Measurements from ENCODE around the gene RIMS4. TPM values are rescaled to one million over a fixed set of nuclear protein-coding genes. Genes with fewer than 3 reads are reported as not detected.

Gene RIMS4
- total RNA-seq, 1 experiment from 2014 or later = 16.3 TPM

DNA sequence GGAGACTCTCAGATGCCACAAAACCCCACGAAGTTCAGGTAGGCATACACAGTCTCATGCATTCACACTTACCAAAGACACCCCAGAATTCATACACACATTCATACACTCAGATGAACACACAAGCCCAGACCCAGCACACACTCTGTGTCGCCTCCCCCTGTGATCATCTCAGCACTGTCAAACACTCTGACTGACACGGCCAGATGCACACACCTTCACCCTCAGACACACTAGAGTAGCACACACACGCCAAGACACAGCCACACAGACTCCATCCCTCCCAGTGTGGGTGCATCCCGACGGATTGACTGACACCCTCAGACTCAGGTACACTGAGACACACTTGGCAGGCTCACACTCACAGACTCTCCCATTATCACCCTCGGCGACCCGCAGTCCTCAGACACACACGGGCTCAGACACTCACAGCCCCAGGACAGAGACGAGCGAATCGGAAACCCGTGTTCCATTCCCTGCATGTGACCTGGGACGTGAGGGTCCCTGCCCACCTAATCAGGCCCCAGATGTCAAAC, 872 bp upstream of the RIMS4 start:
- no peaks in the 10 kb centered on the region; the same call in 1 of the 2 replicates for H3K4me1 ChIP-seq (ENCODE audit: insufficient read depth, low read length)
- H2BK20ac ChIP-seq (ENCODE audit: low read depth, low read length, poor library complexity, severe bottlenecking) = no peak overlapping the region
- Mint-ChIP-seq H3K4me1 (peaks cover 15 to 42% of the 10 kb centered on the region in 2 experiments), H3K27me3 (ENCODE audit: low read depth) (peaks cover 67% of the 10 kb centered on the region), H3K9me3 (peaks cover 0 to 3% of the 10 kb centered on the region in 2 experiments; a peak in 2 of 5 replicates), H3K4me3 (peak overlapping the region; percentile 47 to 80), H3K27ac (no peak overlapping the region), H3K36me3 (ENCODE audit: insufficient read depth in 1 of 3, low read depth in 3 of 3) (no peaks in the 10 kb centered on the region; a peak in 1 of 7 replicates)
- no peak overlapping the region for H3K56ac ChIP-seq (ENCODE audit: insufficient read length, low read depth, low read length)
- no peak overlapping the region for H2AFZ ChIP-seq (ENCODE audit: low read length)
- no peak overlapping the region for H3T11ph ChIP-seq (ENCODE audit: low read length)
- H2BK15ac ChIP-seq (ENCODE audit: low read depth, low read length) = no peak overlapping the region
- H3K14ac ChIP-seq (ENCODE audit: insufficient read depth, low read length) = no peak overlapping the region
- no peaks in the 10 kb centered on the region for H3K9me3 ChIP-seq (ENCODE audit: control insufficient read depth, low read depth, low read length)
- no peak overlapping the region for H4K8ac ChIP-seq (replicated peaks; ENCODE audit: insufficient read length, low read depth, low read length)
- no peaks in the 10 kb centered on the region for H3K79me1 ChIP-seq (ENCODE audit: insufficient read depth, low read depth, low read length, poor library complexity, severe bottlenecking)
- DNase-seq = no peak
- H3K27me3 ChIP-seq (ENCODE audit: insufficient read depth, low read length) = peaks cover 19% of the 10 kb centered on the region
- H2AK5ac ChIP-seq (ENCODE audit: insufficient read length, low read length) = no peak overlapping the region
- no peak overlapping the region for H2BK12ac ChIP-seq (ENCODE audit: insufficient read length, low read depth, low read length)
- H4K20me1 ChIP-seq (ENCODE audit: control insufficient read depth, insufficient read depth, insufficient read length) = no peaks in the 10 kb centered on the region
- TF ChIP-seq, protein P1, sequence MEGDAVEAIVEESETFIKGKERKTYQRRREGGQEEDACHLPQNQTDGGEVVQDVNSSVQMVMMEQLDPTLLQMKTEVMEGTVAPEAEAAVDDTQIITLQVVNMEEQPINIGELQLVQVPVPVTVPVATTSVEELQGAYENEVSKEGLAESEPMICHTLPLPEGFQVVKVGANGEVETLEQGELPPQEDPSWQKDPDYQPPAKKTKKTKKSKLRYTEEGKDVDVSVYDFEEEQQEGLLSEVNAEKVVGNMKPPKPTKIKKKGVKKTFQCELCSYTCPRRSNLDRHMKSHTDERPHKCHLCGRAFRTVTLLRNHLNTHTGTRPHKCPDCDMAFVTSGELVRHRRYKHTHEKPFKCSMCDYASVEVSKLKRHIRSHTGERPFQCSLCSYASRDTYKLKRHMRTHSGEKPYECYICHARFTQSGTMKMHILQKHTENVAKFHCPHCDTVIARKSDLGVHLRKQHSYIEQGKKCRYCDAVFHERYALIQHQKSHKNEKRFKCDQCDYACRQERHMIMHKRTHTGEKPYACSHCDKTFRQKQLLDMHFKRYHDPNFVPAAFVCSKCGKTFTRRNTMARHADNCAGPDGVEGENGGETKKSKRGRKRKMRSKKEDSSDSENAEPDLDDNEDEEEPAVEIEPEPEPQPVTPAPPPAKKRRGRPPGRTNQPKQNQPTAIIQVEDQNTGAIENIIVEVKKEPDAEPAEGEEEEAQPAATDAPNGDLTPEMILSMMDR (conservative IDR thresholded peaks at IDR 0.05) = no peak
- no peak overlapping the region for H2BK120ac ChIP-seq (ENCODE audit: low read depth, low read length, poor library complexity, severe bottlenecking)
- WGBS (ENCODE audit: extremely low coverage, insufficient read length, low lambda C conversion rate) = no CpG with 5 or more reads among the region's 15 CpGs
- no peak overlapping the region for H2BK5ac ChIP-seq (ENCODE audit: insufficient read length, low read length)
- H4K5ac ChIP-seq (ENCODE audit: insufficient read length, low read depth, low read length) = no peak overlapping the region
- no peak overlapping the region for H4K91ac ChIP-seq (ENCODE audit: insufficient read length, low read depth, low read length)
- H3K23me2 ChIP-seq (ENCODE audit: insufficient read length, low read depth, low read length, poor library complexity, severe bottlenecking) = peaks cover 6% of the 10 kb centered on the region
- peak overlapping the region; percentile 38 for H3K4me2 ChIP-seq (ENCODE audit: insufficient read depth, insufficient read length, low read length)
- no peak overlapping the region for H3K9ac ChIP-seq (ENCODE audit: extremely low read depth, insufficient read length, low read length)
- no peak overlapping the region for H3K23ac ChIP-seq (ENCODE audit: insufficient read length, low read depth, low read length)
- H3K4ac ChIP-seq (ENCODE audit: low read depth, low read length) = no peak overlapping the region
- H3K79me2 ChIP-seq (ENCODE audit: insufficient read depth, low read length) = no peaks in the 10 kb centered on the region
- no peak overlapping the region for H3K18ac ChIP-seq (ENCODE audit: insufficient read length, low read depth, low read length)
- H3K27ac ChIP-seq (ENCODE audit: insufficient read length, low read depth, low read length) = no peak overlapping the region

Data from H9 (cell line).